Uterus (tissue), 2 donors: ENCODE measurements around the gene FOXN1.

Source experiments
- CTCF ChIP-seq, 4 experiments: fragments of 200-600 bp in 2 of 4; fragments of 450-650 bp in 2 of 4; sonication (generic) in 2 of 4; IDR thresholded peaks; one replicate each; pipeline ENCODE4 v1.5.1; 2016 to 2019; ENCODE audit warnings: antibody characterized with exemption in 4 of 4, mild to moderate bottlenecking in 2 of 4, moderate library complexity in 1 of 4
- POLR2A ChIP-seq, 2 donors: fragments of 450-650 bp; IDR thresholded peaks; one replicate each; pipeline ENCODE4 v1.6.1; 2016; ENCODE audit warnings: antibody characterized with exemption in 2 of 2, mild to moderate bottlenecking in 1 of 2, moderate library complexity in 1 of 2

DNA sequence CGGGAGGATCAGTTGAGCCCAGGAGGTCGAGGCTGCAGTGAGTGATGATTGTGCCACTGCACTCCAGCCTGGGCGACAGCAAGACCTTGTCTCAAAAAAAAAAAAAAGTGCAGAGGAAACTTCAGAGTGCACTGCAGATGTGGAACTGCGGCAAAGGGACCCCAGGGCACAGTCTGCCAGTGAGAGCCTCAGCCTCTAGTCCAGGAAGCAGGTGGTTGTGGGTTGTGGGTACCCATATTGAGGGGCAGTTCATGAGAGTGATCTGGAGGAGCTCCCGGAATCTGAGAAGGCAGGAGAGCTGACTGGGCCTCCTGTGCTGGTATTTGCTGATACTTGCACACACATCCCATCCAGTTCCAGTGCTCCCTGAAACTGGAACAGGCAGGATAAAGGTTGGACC lies 13.1 kb downstream of the FOXN1 start:
- no peak for TF ChIP-seq POLR2A (IDR thresholded peaks at IDR 0.05)
- no peak for TF ChIP-seq CTCF (IDR thresholded peaks at IDR 0.05)
